Activated gamma-delta T cell treated with anti-CD3 and anti-CD28 coated beads, Interleukin-2, amount 50 U/mL, for 16 hours (primary cell): ENCODE measurements around the gene EIF4E3.

Experiments used
- DNase-seq: peaks from one replicate; pipeline ENCODE4 v3.0.0-alpha.2; 2020; ENCODE audit warnings: low read depth

The EIF4E3 gene

GRCh38 chr3:71689291-71689690, 35.9 kb downstream of the EIF4E3 start:
- no peak for DNase-seq

GRCh38 chr3:71688121-71688520, 37.1 kb downstream of the EIF4E3 start:
- DNase-seq, result no peak

- no peak for DNase-seq
Observed at GRCh38 chr3:71685686-71686085, 39.5 kb downstream of the EIF4E3 start.

- no peak for DNase-seq
Observed at GRCh38 chr3:71684757-71685386, 40.3 kb downstream of the EIF4E3 start.

- DNase-seq, result no peak
Observed at GRCh38 chr3:71684046-71684756, 41.0 kb downstream of the EIF4E3 start.

GRCh38 chr3:71681224-71681668, 44.0 kb downstream of the EIF4E3 start:
- no peak for DNase-seq

- no peak for DNase-seq
Observed at GRCh38 chr3:71680603-71681002, 44.6 kb downstream of the EIF4E3 start.

GRCh38 chr3:71676931-71677330, 48.3 kb downstream of the EIF4E3 start:
- no peak for DNase-seq

- DNase-seq, result no peak
Observed at GRCh38 chr3:71673486-71673885, 51.7 kb downstream of the EIF4E3 start.

GRCh38 chr3:71672807-71673206, 52.4 kb downstream of the EIF4E3 start:
- DNase-seq, result no peak

GRCh38 chr3:71672340-71672739, 52.9 kb downstream of the EIF4E3 start:
- no peak for DNase-seq

- no peak for DNase-seq
Observed at GRCh38 chr3:71671216-71671845, 53.9 kb downstream of the EIF4E3 start.

GRCh38 chr3:71662568-71662967, 62.6 kb downstream of the EIF4E3 start:
- no peak for DNase-seq

GRCh38 chr3:71662056-71662455, 63.1 kb downstream of the EIF4E3 start:
- DNase-seq, result no peak

GRCh38 chr3:71659864-71660591, 65.2 kb downstream of the EIF4E3 start:
- no peak for DNase-seq

GRCh38 chr3:71657831-71658530, 67.2 kb downstream of the EIF4E3 start:
- no peak for DNase-seq

- DNase-seq, result no peak
Observed at GRCh38 chr3:71655061-71655460, 70.1 kb downstream of the EIF4E3 start.

- no peak for DNase-seq
Observed at GRCh38 chr3:71653414-71653807, 71.8 kb downstream of the EIF4E3 start.

- no peak for DNase-seq
Observed at GRCh38 chr3:71652781-71653413, 72.3 kb downstream of the EIF4E3 start.

GRCh38 chr3:71651625-71652024, 73.6 kb downstream of the EIF4E3 start:
- DNase-seq, result no peak

- no peak for DNase-seq
Observed at GRCh38 chr3:71650372-71650771, 74.8 kb downstream of the EIF4E3 start.

- DNase-seq, result no peak
Observed at GRCh38 chr3:71649757-71650156, 75.4 kb downstream of the EIF4E3 start.
